HPDE6-E6E7 (cell line): ENCODE results near the gene PARP16.
"Not testable (repeated sequence)": the region's sequence is repeated elsewhere in the genome, so short reads cannot be mapped to it uniquely, and the experiment has no call there.

Experiments used
- DNase-seq: peaks from one replicate; pipeline ENCODE4 v3.0.0; 2011; ENCODE audit warnings: missing footprints; ENCODE audit errors: extremely low spot score

PARP16 gene

DNA sequence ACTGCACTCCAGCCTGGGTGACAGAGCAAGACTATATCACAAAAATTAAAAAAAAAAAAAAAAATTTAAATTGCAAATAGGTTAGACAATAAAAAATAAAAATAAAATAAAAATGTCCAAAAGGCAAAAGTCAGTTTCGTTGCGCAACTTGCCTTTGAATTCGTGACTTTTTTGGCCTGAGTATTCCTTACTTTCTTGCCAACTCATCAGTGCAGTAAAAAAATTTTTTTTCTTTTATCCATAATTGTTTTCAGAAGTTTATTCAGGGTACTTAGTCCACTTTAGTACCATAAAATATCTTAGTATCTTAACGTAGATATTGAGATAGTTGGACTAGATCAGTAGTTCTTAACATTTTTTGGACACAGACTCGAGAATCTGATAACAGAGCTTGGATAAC lies 53.0 kb downstream of the PARP16 start:
- DNase-seq: no peak

DNA sequence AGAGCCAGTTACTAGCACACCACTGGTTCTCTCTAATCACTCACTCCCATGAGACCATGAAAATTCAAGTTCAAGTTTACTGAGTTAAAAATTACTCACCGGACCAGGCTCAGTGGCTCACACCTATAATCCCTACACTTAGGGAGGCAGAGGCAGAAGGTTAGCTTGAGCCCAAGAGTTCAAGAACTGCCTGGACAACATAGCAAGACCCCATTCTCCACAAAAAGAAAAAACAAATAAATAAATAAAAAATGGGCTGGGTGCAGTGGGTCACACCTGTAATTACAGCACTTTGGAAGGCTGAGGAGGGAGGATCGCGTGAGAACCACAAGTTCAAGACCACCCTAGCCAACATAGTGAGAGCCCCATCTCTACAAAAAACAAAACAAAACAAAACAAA lies 54.2 kb downstream of the PARP16 start:
- DNase-seq: no peak

DNA sequence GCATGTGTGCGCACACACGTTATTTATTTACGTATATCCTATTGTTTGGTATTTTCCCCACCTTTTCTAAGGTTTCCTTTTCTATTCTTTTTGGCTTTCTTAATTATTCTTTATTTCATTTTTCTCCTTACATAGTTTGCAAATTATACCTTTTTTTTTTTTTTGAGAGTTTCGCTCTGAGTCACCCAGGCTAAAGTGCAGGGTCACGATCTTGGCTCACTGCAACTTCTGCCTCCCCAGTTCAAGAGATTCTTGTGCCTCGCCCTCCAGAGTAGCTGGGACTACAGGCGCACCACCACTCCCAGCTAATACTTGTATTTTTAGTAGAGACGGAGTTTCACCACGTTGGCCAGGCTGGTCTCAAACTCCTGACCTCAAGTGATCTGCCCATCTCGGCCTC lies 55.4 kb downstream of the PARP16 start:
- no peak for DNase-seq

DNA sequence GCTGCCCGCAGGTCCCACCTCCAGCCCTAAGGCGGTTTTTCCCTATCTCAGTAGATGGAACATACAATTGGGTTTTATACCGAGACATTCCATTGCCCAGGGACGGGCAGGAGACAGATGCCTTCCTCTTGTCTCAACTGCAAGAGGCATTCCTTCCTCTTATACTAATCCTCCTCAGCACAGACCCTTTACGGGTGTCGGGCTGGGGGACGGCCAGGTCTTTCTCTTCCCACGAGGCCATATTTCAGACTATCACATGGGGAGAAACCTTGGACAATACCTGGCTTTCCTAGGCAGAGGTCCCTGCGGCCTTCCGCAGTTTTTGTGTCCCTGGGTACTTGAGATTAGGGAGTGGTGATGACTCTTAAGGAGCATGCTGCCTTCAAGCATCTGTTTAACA lies 59.8 kb downstream of the PARP16 start:
- not testable (repeated sequence) for DNase-seq

DNA sequence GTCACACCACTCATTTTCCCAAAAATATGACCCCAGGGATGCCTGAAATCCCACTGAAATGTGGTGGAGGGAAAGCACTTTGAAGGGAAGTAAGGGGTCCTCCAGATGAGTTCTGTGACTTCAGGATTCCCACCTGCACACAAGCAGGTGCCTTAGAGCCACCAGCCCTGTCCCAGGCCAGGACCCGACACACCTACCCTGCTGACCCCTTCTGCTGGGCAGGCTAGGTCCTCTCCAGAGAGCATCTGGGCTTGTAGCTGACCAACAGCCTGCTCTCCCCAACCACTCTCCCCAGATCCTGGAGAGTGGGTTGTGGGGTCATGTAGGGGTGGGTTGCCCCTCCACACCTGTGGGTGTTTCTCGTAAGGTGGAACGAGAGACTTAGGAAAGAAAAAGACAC lies 60.5 kb downstream of the PARP16 start:
- no peak for DNase-seq

DNA sequence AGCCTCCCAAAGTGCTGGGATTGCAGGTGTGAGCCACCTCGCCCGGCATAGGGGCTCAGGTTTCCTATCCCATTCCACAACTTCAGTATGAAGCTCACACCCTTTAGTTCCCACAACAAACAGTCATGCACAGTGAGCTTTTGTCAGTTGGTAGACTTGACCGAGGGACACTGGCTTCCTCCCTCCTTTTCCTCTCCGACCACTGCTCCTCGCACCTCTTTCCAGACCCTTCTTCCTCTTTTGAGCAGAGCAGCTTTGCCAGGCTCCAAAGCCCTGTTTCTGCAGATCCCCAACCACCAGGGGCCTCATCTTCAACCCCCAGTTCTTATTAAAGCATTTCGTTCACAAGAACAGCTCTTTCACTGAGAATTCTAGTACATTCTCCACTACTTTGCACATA lies 62.7 kb downstream of the PARP16 start:
- no peak for DNase-seq

DNA sequence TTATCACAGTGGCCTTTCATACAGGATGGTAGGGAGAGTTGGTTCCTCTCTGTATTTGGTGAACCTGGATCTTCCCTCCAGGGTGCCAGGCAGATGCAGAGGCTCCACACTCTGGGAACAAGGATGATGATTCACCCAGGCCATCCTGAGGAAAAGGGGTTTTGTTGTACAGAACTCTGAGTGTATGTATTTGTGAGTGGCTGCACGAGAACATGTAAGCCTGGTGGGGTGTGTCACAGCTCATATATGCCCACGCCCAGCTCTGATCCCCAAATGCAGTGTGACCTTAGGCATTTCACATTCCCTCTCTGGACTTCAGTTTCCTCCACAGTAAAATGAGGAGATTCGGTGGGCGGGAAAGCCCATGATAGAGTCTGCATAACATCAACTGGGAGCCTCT lies 63.8 kb downstream of the PARP16 start:
- no peak for DNase-seq

DNA sequence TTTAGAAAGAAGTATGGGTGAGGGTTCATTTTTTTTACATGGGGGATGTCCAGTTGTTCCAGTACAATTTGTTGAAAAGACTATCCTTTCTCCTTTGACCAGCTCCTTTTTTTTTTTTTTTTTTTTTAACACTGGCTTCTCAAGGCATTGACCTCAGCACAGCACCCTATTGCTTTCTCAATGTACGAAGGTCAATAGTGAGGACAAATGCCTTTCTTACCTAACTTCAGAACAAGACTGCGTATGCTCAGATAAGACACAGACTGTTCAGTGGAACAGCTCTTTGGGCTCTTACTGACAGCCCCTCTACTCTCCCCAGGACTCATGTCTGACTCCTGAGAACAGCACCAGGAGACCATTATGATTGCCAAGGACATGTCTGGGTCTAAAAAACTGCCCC lies 65.0 kb downstream of the PARP16 start:
- no peak for DNase-seq

DNA sequence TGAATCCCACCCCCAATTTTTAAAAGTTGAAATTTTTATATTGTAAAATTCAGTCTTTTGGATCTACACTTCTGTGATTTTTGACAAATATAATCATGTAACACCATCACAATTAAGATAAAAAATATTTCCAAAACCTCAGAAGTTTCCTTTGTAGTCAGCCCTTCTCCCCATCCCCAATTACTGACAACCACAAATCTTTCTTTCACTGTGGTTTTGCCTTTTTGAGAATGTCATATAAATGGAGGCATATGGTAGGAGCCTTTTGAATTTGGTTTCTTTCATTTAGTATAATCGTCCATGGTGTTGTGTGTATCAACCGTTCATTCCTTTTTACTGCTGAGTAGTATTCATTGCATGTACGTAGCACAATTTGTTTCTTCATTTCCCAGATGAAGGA lies 67.5 kb downstream of the PARP16 start:
- no peak for DNase-seq

DNA sequence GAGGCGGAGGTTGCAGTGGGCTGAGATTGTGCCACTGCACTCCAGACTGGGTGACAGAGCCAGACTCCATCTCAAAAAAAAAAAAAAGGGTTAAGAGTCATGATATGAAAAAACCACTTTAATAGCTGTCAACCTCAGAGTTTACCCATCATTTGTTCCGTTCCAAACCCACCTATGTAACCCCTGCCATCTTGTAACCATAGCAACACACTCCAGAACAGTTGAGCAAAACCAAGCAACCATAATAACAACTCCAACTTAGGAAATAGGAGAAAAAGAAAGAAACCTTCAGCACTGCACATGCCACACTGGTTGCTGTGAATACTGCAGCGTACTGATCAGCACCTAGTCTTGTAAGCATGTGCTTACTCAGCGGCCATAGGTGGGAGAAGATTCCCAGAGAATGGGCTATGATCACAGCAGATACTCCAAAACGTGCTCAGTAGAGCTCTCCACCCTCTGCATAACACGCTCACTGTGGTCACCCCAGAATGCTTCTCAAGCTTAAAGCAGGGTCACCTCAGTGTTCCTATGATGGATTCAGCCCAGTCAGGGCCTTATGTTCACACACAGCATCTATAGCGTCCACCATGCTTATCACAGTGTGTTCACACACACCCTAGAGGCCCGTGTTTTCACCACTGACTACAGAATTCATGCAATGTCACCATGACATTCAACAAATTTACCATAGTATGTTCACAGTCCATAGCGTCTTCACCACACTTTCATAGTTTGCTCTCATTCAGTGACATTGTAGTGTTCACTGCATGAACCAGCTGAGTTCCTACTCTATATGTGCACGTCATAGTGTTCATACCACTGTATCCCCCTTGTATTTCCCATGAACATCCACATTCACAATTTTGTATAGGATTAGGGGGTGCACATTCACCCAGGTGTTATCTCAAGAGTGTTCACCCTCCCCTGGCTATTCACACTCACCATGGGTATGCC lies 68.9 kb downstream of the PARP16 start:
- no peak for DNase-seq

DNA sequence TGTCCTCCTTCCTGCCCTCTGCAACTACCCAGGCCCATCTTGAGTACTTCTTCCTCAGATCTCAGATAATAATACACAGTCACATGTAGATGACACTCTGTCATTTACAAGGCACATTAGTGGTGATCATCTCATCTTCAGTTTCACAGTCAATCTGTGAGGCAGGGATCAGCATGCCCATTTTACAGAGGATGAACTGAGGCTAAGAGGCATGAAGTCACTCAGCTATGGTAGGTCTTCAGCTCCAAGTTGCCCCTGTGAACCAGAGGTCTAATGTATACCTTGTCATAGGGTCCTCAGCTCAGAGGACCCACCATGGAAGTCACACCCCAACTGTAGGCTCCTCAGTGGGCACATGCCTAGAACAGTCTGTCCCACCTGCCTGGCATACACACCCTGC lies 71.2 kb downstream of the PARP16 start:
- DNase-seq: no peak

DNA sequence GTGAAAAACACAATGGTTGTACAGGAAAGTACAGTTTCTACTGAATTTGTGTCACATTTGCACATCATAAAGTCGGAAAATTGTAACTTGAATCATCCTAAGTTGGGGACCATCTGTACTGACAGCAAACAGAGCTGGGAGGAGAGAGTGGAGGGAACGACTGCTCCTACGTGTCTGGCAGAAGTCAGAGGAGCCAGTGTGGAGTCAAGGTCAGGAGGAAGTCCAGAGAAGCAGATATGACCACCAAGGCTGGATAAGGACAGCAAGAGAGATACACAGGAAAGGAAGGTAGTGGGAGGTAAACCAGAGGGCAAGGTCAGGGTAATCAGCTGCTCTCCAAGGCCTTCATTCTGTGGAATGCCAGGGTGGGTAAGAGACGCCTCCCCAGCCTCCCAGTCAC lies 72.7 kb downstream of the PARP16 start:
- no peak for DNase-seq

DNA sequence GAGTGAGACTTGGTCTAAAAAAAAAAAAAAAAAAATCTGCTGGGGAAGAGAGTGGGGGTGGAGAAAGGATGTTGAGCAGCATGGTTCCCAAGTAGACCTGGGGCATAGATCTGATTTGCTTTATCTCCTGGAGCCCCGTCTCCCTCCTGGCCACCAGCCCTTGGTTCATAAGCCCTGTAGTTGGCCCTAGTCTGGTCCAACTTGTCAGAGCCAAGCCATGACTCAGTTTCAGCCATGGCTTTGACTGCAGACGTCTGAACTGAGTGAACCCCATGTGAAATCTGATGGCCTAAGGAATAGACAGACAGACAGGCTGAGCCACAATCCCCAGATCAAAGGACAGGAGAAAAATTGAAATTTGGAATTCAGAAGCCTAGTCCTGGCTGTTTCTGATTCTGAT lies 73.4 kb downstream of the PARP16 start:
- DNase-seq: no peak

DNA sequence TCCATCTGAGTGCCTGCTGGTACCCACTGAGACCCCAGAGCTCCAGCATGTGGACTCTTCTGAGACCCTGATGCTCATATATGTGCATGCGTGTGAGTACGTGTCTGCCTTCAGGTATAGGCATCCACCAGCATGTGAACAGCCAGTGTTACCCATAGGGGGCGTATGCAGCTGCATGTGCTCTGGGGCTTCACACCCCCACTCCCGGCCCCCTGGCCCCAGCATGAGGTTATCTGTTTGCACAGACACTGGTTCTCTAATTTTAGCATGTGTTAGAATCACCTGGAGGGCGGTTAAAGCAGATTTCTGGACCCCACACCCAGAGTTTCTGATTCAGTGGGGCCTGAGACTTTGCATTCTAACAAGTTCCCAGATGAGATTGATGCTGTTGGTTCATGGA lies 74.6 kb downstream of the PARP16 start:
- DNase-seq: no peak

DNA sequence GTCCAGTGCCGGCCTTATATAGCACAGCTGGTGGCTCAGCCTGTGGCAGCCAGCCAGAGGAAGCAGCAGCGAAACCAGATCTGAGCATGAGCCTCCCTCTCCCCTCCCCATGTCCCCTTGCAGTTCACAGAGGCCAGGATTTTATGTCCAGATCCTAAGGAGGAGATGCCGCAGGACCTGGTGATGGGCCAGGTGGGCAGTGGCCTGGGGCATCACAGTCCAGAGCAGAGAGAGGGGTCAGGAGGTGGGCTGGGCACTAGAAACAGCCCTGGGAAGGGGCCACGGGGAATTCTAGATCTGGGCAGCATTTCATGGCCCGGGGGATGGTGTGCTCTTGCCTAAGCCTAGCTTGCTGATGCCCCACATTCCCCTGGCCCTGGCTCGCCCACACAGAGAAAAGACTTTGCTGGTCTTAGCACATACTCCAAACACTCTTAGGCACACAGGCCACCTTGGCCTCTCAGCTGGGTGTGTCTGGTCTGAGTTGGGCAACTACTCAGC lies 75.2 kb downstream of the PARP16 start:
- no peak for DNase-seq

DNA sequence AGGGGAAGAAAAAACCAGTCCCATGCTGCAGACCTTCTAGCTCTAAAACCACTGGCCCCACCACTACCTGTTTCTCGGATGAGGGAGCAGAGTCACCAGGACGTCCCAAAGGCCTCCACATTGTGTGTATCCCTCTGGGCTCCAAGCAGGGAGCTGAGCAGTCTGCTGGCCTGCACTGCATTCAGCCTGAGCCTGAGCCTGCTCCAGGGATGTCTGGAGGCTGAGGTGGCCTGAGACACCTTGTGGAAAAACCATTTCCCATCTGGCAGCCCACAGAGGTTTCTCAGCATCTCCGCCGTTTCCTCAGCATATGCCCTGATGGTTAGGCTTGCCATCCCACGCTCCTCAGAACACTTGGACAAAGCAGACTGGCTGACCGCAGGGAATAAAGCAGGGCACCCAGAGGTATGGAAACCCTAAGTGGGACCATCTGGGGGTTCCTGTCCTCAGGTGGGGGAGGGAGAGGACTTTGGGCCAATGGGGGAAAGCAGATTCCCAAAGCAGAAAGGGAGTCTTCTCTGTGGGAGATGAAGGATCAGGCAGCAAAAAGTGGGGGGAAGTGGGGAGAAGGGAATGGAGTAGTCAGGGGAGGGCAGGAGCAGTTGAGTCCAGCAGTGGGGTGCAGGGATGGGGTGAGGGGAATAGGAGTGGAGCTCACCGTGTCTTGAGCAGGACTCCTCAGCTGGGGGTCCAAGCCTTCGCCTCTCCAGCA lies 75.8 kb downstream of the PARP16 start, which contains the start of gene CILP:
CILP (minus strand) TSS at position 704 of the 712 bp plus-strand sequence. CDS start 1,718 bp downstream, outside the sequence.
- no peak for DNase-seq

DNA sequence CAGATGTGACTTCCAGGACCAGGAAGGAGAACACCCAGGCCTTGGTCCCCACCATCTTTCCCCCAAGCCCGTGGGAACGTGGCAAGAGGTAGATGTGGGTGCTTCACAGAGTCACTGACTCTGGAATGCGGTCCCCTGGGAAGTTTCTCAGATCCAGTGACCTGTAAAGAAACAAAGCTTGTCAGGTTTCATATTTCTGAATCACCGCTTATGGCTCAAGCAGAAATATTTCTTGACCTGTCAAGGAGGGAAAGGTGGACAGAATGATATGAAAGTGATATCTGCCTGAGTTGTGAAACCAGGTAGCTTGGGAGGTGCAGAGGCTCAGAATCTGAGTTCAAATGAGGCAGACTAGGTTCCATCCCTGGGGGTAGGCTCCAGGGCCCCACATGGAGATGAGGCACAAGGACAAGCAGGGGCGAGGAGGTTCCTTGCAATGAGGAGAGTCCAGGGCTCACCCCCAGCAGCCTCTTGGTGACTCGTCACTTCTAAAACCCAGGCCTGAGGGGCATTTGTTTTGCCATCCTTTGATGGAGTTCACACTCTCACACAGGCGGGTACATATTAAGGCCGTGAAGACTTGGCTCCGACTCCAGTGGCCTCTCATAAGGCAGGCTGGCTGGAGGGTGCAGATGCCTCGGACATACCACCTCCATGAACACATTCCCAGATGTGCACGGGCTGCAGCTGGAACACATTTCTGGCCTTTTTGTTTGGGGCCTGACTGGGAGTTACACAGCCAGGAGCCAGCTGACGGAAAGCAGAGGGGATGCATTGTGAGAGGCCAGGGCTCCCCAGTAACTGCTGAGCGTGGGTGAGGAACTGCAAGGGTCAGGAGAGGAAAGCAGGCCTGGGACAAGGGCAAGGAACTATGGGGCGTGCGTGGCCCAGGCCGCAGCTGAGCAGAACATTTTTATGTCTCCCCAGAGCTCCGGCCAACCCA lies 76.7 kb downstream of the PARP16 start:
- no peak for DNase-seq

DNA sequence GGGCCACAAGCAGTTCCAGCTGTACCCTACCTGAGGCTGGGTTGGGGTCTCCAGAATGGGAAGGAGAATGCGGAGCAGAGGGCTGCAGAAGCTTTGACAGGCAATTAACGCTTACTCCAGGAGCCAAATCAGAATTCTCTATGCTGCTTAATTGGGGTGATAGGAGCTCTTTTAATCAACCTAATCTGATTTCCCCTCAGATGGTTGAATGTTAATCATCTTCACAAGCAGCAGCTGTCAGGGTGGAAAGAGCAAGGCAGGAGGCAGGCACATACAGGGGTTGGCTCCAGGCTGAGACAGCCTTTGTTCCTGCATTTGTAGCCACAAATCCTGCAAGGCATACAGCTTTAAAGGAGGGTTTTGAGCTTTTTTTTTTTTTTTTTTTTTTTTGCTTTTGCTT lies 78.0 kb downstream of the PARP16 start:
- DNase-seq: no peak
